ENCODE results near the gene NEU3.
A peak's percentile ranks its signal among the peaks of the same experiment; 100 is the strongest.
"Not testable (repeated sequence)": the region's sequence is repeated elsewhere in the genome, so short reads cannot be mapped to it uniquely, and the experiment has no call there.

NEU3 gene

GRCh38 chr11:74980634-74981033, 8.1 kb upstream of the NEU3 start:
- POLR2A ChIA-PET (ENCODE audit: low non-redundant PET): no interaction called here
- CTCF ChIA-PET: no interaction called here
- TF ChIP-seq CTCF (conservative IDR thresholded peaks at IDR 0.05; ENCODE audit: low read depth): no peak
- no peak for DNase-seq (ENCODE audit: low spot score)
- no peak overlapping the region for H3K27ac ChIP-seq

- H3K27ac ChIP-seq: no peak overlapping the region
- DNase-seq (ENCODE audit: low spot score): no peak
- TF ChIP-seq CTCF (conservative IDR thresholded peaks at IDR 0.05; ENCODE audit: low read depth): no peak
- ChIA-PET CTCF (no interaction called here), POLR2A (ENCODE audit: low non-redundant PET) (no interaction called here)
Measured at GRCh38 chr11:74981888-74982287, 6.8 kb upstream of the NEU3 start.

GRCh38 chr11:74984070-74984469, 4.7 kb upstream of the NEU3 start:
- no peak for DNase-seq (ENCODE audit: low spot score)
- no peak overlapping the region for H3K27ac ChIP-seq
- ChIA-PET CTCF (no interaction called here), POLR2A (ENCODE audit: low non-redundant PET) (interaction anchor here (0.6 kb wide), 1 partner anchor 110 kb away, joined by 8 read pairs; no protein-coding TSS in a partner anchor)
- no peak for TF ChIP-seq CTCF (conservative IDR thresholded peaks at IDR 0.05; ENCODE audit: low read depth)

- ChIA-PET CTCF (no interaction called here), POLR2A (ENCODE audit: low non-redundant PET) (no interaction called here)
- TF ChIP-seq CTCF (conservative IDR thresholded peaks at IDR 0.05; ENCODE audit: low read depth): no peak
- H3K27ac ChIP-seq: no peak overlapping the region
- no peak for DNase-seq (ENCODE audit: low spot score)
Measured at GRCh38 chr11:74984730-74985129, 4.0 kb upstream of the NEU3 start.

- POLR2A ChIA-PET (ENCODE audit: low non-redundant PET): interaction anchor here (0.5 to 1.1 kb wide), 2 partner anchors 41 to 130 kb away, joined by 4 read pairs; partner anchors contain the start of genes SPCS2 and XRRA1
- CTCF ChIA-PET: interaction anchor here (0.5 to 1.0 kb wide), 5 partner anchors 9 to 590 kb away, joined by 3 to 4 read pairs (median 3); no protein-coding TSS in a partner anchor
- H3K27ac ChIP-seq: peak overlapping the region; percentile 81
- no peak for TF ChIP-seq CTCF (conservative IDR thresholded peaks at IDR 0.05; ENCODE audit: low read depth)
- no peak for DNase-seq (ENCODE audit: low spot score)
Measured at GRCh38 chr11:74989260-74989638, 516 bp downstream of the NEU3 start.

- H3K27ac ChIP-seq; CTCF ChIA-PET; DNase-seq (ENCODE audit: low spot score): not testable (repeated sequence)
- POLR2A ChIA-PET (ENCODE audit: low non-redundant PET): interaction anchor here (1.1 kb wide), 1 partner anchor 41 kb away, joined by 4 read pairs; the partner anchor contains the start of genes SPCS2 and XRRA1
Measured at GRCh38 chr11:74990150-74990549, 1.4 kb downstream of the NEU3 start.

- ChIA-PET CTCF (no interaction called here), POLR2A (ENCODE audit: low non-redundant PET) (no interaction called here)
- no peak overlapping the region for H3K27ac ChIP-seq
- DNase-seq (ENCODE audit: low spot score): no peak
- no peak for TF ChIP-seq CTCF (conservative IDR thresholded peaks at IDR 0.05; ENCODE audit: low read depth)
Measured at GRCh38 chr11:74990941-74991340, 2.2 kb downstream of the NEU3 start.

All from RWPE1 (cell line).